GM23248 (cell line): ENCODE results near the gene TH. TPM values are rescaled to one million over a fixed set of nuclear protein-coding genes. Genes with fewer than 3 reads are reported as not detected.

ENCODE experiments used
- DNase-seq: peaks from one replicate; pipeline ENCODE4 v3.0.0-alpha.2; 2015
- H2AFZ ChIP-seq: fragments of 200-600 bp; sonication (generic); 2 replicates; pipeline ENCODE4 v1.6.1; 2016; ENCODE audit warnings: antibody characterized with exemption
- H3F3A ChIP-seq: fragments of 200-600 bp; sonication (generic); 2 replicates; pipeline ENCODE4 v1.6.1; 2016; ENCODE audit warnings: mild to moderate bottlenecking, antibody characterized with exemption, mixed run types; ENCODE audit not compliant: insufficient read depth
- H3K27ac ChIP-seq: fragments of 200-600 bp; sonication (generic); 2 replicates; pipeline ENCODE4 v1.5.1; 2016; ENCODE audit warnings: mild to moderate bottlenecking
- H3K27me3 ChIP-seq: fragments of 200-600 bp; sonication (generic); replicated peaks from 2 replicates; pipeline ENCODE4 v1.6.1; 2016; ENCODE audit warnings: mild to moderate bottlenecking; ENCODE audit not compliant: insufficient read depth
- H3K36me3 ChIP-seq: fragments of 200-600 bp; sonication (generic); 2 replicates; pipeline ENCODE4 v1.6.1; 2016; ENCODE audit warnings: low read depth, mild to moderate bottlenecking
- H3K4me1 ChIP-seq: fragments of 200-600 bp; sonication (generic); 2 replicates; pipeline ENCODE4 v1.6.1; 2016; ENCODE audit warnings: mild to moderate bottlenecking; ENCODE audit not compliant: insufficient read depth
- H3K4me2 ChIP-seq: fragments of 200-600 bp; sonication (generic); one replicate; pipeline ENCODE4 v1.6.1; 2016; ENCODE audit warnings: mild to moderate bottlenecking; ENCODE audit not compliant: unreplicated experiment
- H3K4me3 ChIP-seq: fragments of 200-600 bp; sonication (generic); 2 replicates; pipeline ENCODE4 v1.5.1; 2016; ENCODE audit warnings: mild to moderate bottlenecking
- H3K79me2 ChIP-seq: fragments of 200-600 bp; sonication (generic); 2 replicates; pipeline ENCODE4 v1.6.1; 2016; ENCODE audit warnings: mild to moderate bottlenecking; ENCODE audit not compliant: insufficient read depth
- H3K9ac ChIP-seq: fragments of 200-600 bp; sonication (generic); 2 replicates; pipeline ENCODE4 v1.6.1; 2016; ENCODE audit warnings: mild to moderate bottlenecking
- H3K9me2 ChIP-seq: fragments of 200-600 bp; sonication (generic); 2 replicates; pipeline ENCODE4 v1.6.1; 2016; ENCODE audit warnings: mixed run types, mild to moderate bottlenecking, moderate library complexity; ENCODE audit not compliant: insufficient read depth
- H3K9me3 ChIP-seq: fragments of 200-600 bp; sonication (generic); one replicate; pipeline ENCODE4 v1.6.1; 2017; ENCODE audit warnings: low read depth
- H4K20me1 ChIP-seq: fragments of 200-600 bp; sonication (generic); 2 replicates; pipeline ENCODE4 v1.6.0; 2016; ENCODE audit not compliant: insufficient read depth
- EZH2 ChIP-seq: fragments of 200-600 bp; sonication (generic); IDR thresholded peaks from 2 replicates; pipeline ENCODE4 v1.6.1; 2018; ENCODE audit warnings: antibody characterized with exemption, mild to moderate bottlenecking; ENCODE audit not compliant: insufficient read depth, poor library complexity, severe bottlenecking
- EZH2phosphoT487 ChIP-seq: fragments of 200-600 bp; sonication (generic); IDR thresholded peaks from 2 replicates; pipeline ENCODE4 v1.6.1; 2018; ENCODE audit warnings: antibody characterized with exemption, moderate library complexity, mild to moderate bottlenecking, low read depth; ENCODE audit not compliant: insufficient read depth
- WGBS, 2 experiments: methylation state at CpG; one replicate each; pipeline ENCODE4 v1.1.6; 2015 to 2017; ENCODE audit warnings: low lambda C conversion rate in 2 of 2, low coverage in 1 of 2; ENCODE audit errors: missing lambda C conversion rate in 2 of 2; 5-methylcytosine and 5-hydroxymethylcytosine counted together
- in situ Hi-C: fragments of 300-500 bp; cut with MboI; formaldehyde crosslinking; loops from 2 replicates; pipeline ENCODE4 v1.15.0; 2020
- polyA plus RNA-seq: library from polyadenylated mRNA; unstranded; fragments of >200 nt; fragmentation: Nextera tagmentation; extraction: Ambion mirVana; gene quantifications from 2 replicates; pipeline ENCODE4 v1.2.1, GENCODE V29; 2016
- total RNA-seq: library from RNA; depleted of rRNA; stranded (reverse); fragments of >200 nt; shearing (Covaris generic); gene quantifications from 2 replicates; pipeline ENCODE4 v1.2.3, GENCODE V29; 2014

Gene TH
- total and polyA plus RNA-seq, 2 experiments from 2014 or later, result not detected

DNA sequence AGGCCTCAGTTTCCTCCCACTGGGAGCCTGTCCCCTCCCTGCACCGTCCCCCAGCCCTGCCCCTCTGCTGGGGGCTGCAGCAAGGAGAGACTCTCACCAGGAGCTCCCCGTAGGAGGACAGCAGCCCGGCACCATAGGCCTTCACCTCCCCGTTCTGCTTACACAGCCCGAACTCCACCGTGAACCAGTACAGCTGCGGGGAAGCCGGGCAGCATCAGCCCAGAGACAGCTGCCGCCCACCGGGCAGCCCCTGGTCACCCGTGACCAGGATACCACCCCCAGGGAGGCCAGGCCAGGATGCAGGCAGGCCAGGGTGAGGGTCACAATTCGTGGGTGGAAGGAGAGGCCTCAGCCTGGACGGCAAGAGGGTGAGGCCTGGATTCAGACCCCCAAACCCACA, 6.0 kb downstream of the TH start:
- Histone ChIP-seq H3K79me2 (no peaks in the 10 kb centered on the region), H3F3A (no peaks in the 10 kb centered on the region), H4K20me1 (no peaks in the 10 kb centered on the region), H3K9ac (no peak overlapping the region), H2AFZ (no peak overlapping the region), H3K9me3 (no peaks in the 10 kb centered on the region), H3K27me3 (peaks cover 8% of the 10 kb centered on the region), H3K4me1 (no peaks in the 10 kb centered on the region), H3K36me3 (no peaks in the 10 kb centered on the region), H3K27ac (no peak overlapping the region), H3K9me2 (no peaks in the 10 kb centered on the region), H3K4me3 (no peak overlapping the region), H3K4me2 (no peak overlapping the region)
- WGBS, 2 experiments, result 60 to 63% methylated on average over 12 to 13 of the region's 13 CpGs
- in situ Hi-C loops, result loop anchor here (25.0 kb wide), 2 partner anchors 303 to 453 kb away; partner anchors contain the start of gene LSP1
- no peak for DNase-seq
- TF ChIP-seq EZH2phosphoT487 (no peak), EZH2 (no peak)

DNA sequence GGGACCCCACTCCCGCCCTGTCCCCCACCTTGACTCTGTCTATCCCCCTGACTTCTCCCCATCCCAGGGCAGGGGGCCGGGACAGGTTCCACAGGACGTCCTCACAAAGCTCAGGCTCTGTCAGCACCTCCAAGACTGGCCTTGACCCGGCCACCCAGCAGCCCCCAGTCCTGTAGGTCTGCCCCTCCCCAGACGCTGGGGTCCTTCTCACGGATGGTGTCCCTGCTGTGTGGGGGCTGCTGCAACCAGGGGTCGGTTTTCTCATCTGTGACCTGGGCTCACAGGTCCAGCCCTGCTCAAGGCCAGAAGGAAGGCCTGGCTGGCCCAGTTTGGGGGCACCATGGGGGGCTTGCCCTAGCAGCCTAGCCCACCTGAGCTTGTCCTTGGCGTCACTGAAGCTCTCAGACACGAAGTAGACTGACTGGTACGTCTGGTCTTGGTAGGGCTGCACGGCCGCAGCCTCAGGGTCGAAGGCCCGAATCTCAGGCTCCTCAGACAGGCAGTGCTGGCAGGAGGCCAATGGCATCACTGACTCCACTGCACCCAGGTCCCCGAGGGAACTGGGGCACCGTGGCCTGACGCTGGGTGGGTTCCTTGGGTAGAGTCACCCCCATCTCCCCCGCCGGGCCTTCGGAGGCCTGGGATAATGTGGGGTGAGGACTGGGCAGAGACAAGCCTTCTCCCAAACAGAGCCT, 6.6 kb downstream of the TH start:
- WGBS, 2 experiments, result 64% methylated on average over 18 to 20 of the region's 20 CpGs
- no peak for TF ChIP-seq EZH2
- TF ChIP-seq EZH2phosphoT487, result no peak
- no peaks in the 10 kb centered on the region for H4K20me1 ChIP-seq
- in situ Hi-C loops, result loop anchor here (25.0 kb wide), 2 partner anchors 303 to 453 kb away; partner anchors contain the start of gene LSP1
- H3K79me2 ChIP-seq, result no peaks in the 10 kb centered on the region
- H3F3A ChIP-seq, result no peaks in the 10 kb centered on the region
- peak; percentile 29 for DNase-seq
- H2AFZ ChIP-seq, result no peak overlapping the region
- no peak overlapping the region for H3K9ac ChIP-seq
- no peaks in the 10 kb centered on the region for H3K36me3 ChIP-seq
- no peaks in the 10 kb centered on the region for H3K4me1 ChIP-seq
- peaks cover 8% of the 10 kb centered on the region for H3K27me3 ChIP-seq
- H3K9me3 ChIP-seq, result no peaks in the 10 kb centered on the region
- H3K9me2 ChIP-seq, result no peaks in the 10 kb centered on the region
- no peak overlapping the region for H3K4me3 ChIP-seq
- H3K4me2 ChIP-seq, result no peak overlapping the region
- H3K27ac ChIP-seq, result no peak overlapping the region

DNA sequence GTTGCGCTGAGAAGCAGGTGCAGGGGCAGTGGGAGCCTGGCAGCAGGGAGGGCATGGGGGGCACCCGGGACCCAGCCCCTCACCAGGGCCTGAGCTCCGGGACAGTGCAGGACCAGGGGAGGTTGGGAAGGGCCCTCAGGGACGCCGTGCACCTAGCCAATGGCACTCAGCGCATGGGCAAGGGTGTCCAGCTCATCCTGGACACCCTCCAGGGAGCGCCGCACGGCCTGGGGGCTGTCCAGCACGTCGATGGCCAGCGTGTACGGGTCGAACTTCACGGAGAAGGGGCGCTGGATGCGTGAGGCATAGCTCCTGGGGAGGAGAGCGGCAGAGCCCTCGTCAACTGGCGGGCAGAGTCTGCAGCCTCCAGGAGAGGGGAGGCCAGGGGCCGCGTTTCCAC, 7.5 kb downstream of the TH start:
- Histone ChIP-seq H3K4me1 (no peaks in the 10 kb centered on the region), H3K9ac (no peak overlapping the region), H3K27me3 (peaks cover 8% of the 10 kb centered on the region), H3K9me3 (no peaks in the 10 kb centered on the region), H3K27ac (no peak overlapping the region), H4K20me1 (no peaks in the 10 kb centered on the region), H2AFZ (no peak overlapping the region), H3F3A (no peaks in the 10 kb centered on the region), H3K79me2 (no peaks in the 10 kb centered on the region), H3K4me2 (no peak overlapping the region), H3K9me2 (no peaks in the 10 kb centered on the region), H3K4me3 (no peak overlapping the region), H3K36me3 (no peaks in the 10 kb centered on the region)
- WGBS, 2 experiments, result 69 to 73% methylated on average over 20 to 21 of the region's 22 CpGs
- no peak for DNase-seq
- TF ChIP-seq EZH2phosphoT487 (no peak), EZH2 (no peak)
- in situ Hi-C loops, result loop anchor here (25.0 kb wide), 2 partner anchors 302 to 452 kb away; partner anchors contain the start of gene LSP1

DNA sequence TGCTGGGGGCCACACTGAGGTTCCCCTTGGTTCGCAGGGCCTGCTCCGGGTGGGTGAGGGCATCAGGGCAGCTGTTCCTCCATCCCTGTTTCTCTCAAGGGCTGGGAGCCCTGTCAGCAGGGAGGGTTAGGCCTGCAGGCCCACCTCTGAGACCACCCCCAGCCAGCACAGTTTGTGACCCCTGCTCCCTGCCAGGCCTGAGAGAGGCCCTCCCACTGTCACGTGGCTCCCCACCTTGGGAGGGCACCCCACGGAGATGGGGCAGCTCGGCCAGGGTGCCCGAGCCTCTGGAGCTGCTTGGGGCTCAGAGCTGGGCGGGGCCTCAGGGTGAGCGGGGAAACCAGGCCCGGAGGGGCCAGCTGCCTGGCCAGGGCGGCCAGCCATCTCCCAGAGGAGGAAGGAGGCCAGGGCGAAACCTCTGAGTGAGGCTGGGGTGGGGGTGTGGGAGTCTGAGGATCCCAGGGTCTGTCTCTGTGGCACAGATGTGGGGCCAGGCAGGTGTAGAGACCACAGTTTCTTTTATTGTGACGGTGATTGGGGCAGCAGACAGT, 8.1 kb downstream of the TH start:
- no peak overlapping the region for H3K27ac ChIP-seq
- no peak overlapping the region for H2AFZ ChIP-seq
- TF ChIP-seq EZH2 (no peak), EZH2phosphoT487 (no peak)
- H3K4me2 ChIP-seq, result no peak overlapping the region
- WGBS, 2 experiments, result 56 to 57% methylated on average over 9 to 12 of the region's 12 CpGs
- peaks cover 8% of the 10 kb centered on the region; the same call in 1 of the 2 replicates for H3K27me3 ChIP-seq
- no peak overlapping the region for H3K9ac ChIP-seq
- H3K4me3 ChIP-seq, result no peak overlapping the region
- H3K79me2 ChIP-seq, result no peaks in the 10 kb centered on the region
- DNase-seq, result no peak
- no peaks in the 10 kb centered on the region for H3K36me3 ChIP-seq
- no peaks in the 10 kb centered on the region for H3K4me1 ChIP-seq
- H3K9me3 ChIP-seq, result no peaks in the 10 kb centered on the region
- H3F3A ChIP-seq, result no peaks in the 10 kb centered on the region
- H3K9me2 ChIP-seq, result no peaks in the 10 kb centered on the region
- in situ Hi-C loops, result loop anchor here (25.0 kb wide), 2 partner anchors 301 to 451 kb away; partner anchors contain the start of gene LSP1
- no peaks in the 10 kb centered on the region for H4K20me1 ChIP-seq
